Thymus (tissue), 11 donors: ENCODE data around the gene SMPD3. TPM values are rescaled to one million over a fixed set of nuclear protein-coding genes. Genes with fewer than 3 reads are reported as not detected.

ENCODE experiments used
- DNase-seq, 9 donors: peaks; one replicate each; pipeline ENCODE4 v3.0.0-alpha.2; 2013; ENCODE audit warnings: low spot score in 9 of 9, low read depth in 6 of 9, missing footprints in 1 of 9
- H3K27ac ChIP-seq, 2 donors: one replicate each; pipeline ENCODE4 v1.5.1; 2013; ENCODE audit warnings: control low read depth in 1 of 2, low read depth in 1 of 2, low read length in 1 of 2, mild to moderate bottlenecking in 1 of 2, moderate library complexity in 1 of 2
- H3K27me3 ChIP-seq, 2 donors: one replicate each; pipeline ENCODE4 v1.5.1; 2013; ENCODE audit warnings: low read length in 1 of 2; ENCODE audit not compliant: control insufficient read depth in 2 of 2, insufficient read depth in 1 of 2
- H3K36me3 ChIP-seq, 2 donors: one replicate each; pipeline ENCODE4 v1.5.1; 2013; ENCODE audit warnings: low read length in 1 of 2, mild to moderate bottlenecking in 1 of 2, moderate library complexity in 1 of 2; ENCODE audit not compliant: control insufficient read depth in 2 of 2, insufficient read depth in 2 of 2
- H3K4me1 ChIP-seq, 2 donors: one replicate each; pipeline ENCODE4 v1.5.1; 2013; ENCODE audit warnings: low read length in 2 of 2; ENCODE audit not compliant: control insufficient read depth in 2 of 2, insufficient read depth in 2 of 2
- H3K4me3 ChIP-seq, 2 donors: one replicate each; pipeline ENCODE4 v1.5.1; 2013; ENCODE audit warnings: low read length in 2 of 2, control low read depth in 1 of 2, mild to moderate bottlenecking in 1 of 2
- H3K9me3 ChIP-seq, 2 donors: one replicate each; pipeline ENCODE4 v1.5.1; 2013; ENCODE audit warnings: low read length in 1 of 2, mild to moderate bottlenecking in 1 of 2; ENCODE audit not compliant: control insufficient read depth in 2 of 2, insufficient read depth in 1 of 2
- WGBS: extraction: QIAGEN DNeasy Blood & Tissue Kit; methylation state at CpG from one replicate; pipeline ENCODE4 v1.1.7; 2013; 5-methylcytosine and 5-hydroxymethylcytosine counted together
- polyA plus RNA-seq: library from polyadenylated mRNA; stranded (reverse); fragments of 200-250 nt; gene quantifications from one replicate; pipeline ENCODE4 v1.2.3, GENCODE V29; 2013
- total RNA-seq: library from RNA; stranded (reverse); fragments of 120-200 nt; gene quantifications from one replicate; pipeline ENCODE4 v1.2.4, GENCODE V29; 2013
- donor health status: healthy.

Gene SMPD3
- total and polyA plus RNA-seq, 2 donors: 21.8 to 120 TPM

- WGBS: 28% methylated on average over 13 of the region's 13 CpGs
- peak in 4 of 9 donors; percentile 51 to 70 (median 52) for DNase-seq
- H3K36me3 ChIP-seq: no peaks in the 10 kb centered on the region
- peak overlapping the region; percentile 9 to 14 for H3K27ac ChIP-seq
- H3K4me1 ChIP-seq: peaks cover 47 to 61% of the 10 kb centered on the region in 2 donors
- no peak overlapping the region for H3K4me3 ChIP-seq
- peaks cover 0 to 4% of the 10 kb centered on the region in 2 donors for H3K9me3 ChIP-seq
- no peaks in the 10 kb centered on the region for H3K27me3 ChIP-seq
Measured at GRCh38 chr16:68490829-68491575, 42.7 kb upstream of the SMPD3 start.

- H3K4me3 ChIP-seq: no peak overlapping the region
- H3K27ac ChIP-seq: no peak overlapping the region
- WGBS: 90% methylated on average over 1 of the region's 1 CpG
- DNase-seq: no peak
- H3K9me3 ChIP-seq: peaks cover 0 to 4% of the 10 kb centered on the region in 2 donors
- H3K27me3 ChIP-seq: no peaks in the 10 kb centered on the region
- H3K4me1 ChIP-seq: peaks cover 47 to 61% of the 10 kb centered on the region in 2 donors
- H3K36me3 ChIP-seq: no peaks in the 10 kb centered on the region
Measured at GRCh38 chr16:68490358-68490757, 42.0 kb upstream of the SMPD3 start.

GRCh38 chr16:68488554-68488953, 40.2 kb upstream of the SMPD3 start:
- no peaks in the 10 kb centered on the region for H3K27me3 ChIP-seq
- no peak overlapping the region for H3K27ac ChIP-seq
- DNase-seq: no peak
- peaks cover 43 to 57% of the 10 kb centered on the region in 2 donors for H3K4me1 ChIP-seq
- WGBS: 38% methylated on average over 2 of the region's 2 CpGs
- H3K9me3 ChIP-seq: no peaks in the 10 kb centered on the region
- no peaks in the 10 kb centered on the region for H3K36me3 ChIP-seq
- H3K4me3 ChIP-seq: no peak overlapping the region

GRCh38 chr16:68487669-68488068, 39.4 kb upstream of the SMPD3 start:
- Histone ChIP-seq H3K27me3 (no peaks in the 10 kb centered on the region), H3K27ac (no peak overlapping the region), H3K4me1 (peaks cover 36 to 48% of the 10 kb centered on the region in 2 donors), H3K9me3 (no peaks in the 10 kb centered on the region), H3K36me3 (no peaks in the 10 kb centered on the region), H3K4me3 (no peak overlapping the region)
- 84% methylated on average over 6 of the region's 6 CpGs for WGBS
- DNase-seq: no peak

GRCh38 chr16:68487203-68487514, 38.9 kb upstream of the SMPD3 start:
- Histone ChIP-seq H3K27me3 (no peaks in the 10 kb centered on the region), H3K9me3 (no peaks in the 10 kb centered on the region), H3K4me1 (peaks cover 31 to 43% of the 10 kb centered on the region in 2 donors), H3K4me3 (no peak overlapping the region), H3K27ac (peak overlapping the region in 1 of 2 donors; percentile 10), H3K36me3 (no peaks in the 10 kb centered on the region)
- 68% methylated on average over 4 of the region's 4 CpGs for WGBS
- DNase-seq: no peak

- peak overlapping the region in 1 of 2 donors; percentile 10 for H3K27ac ChIP-seq
- H3K9me3 ChIP-seq: no peaks in the 10 kb centered on the region
- DNase-seq: peak in 1 of 9 donors; percentile 51
- H3K4me3 ChIP-seq: no peak overlapping the region
- peaks cover 26 to 38% of the 10 kb centered on the region in 2 donors for H3K4me1 ChIP-seq
- no peaks in the 10 kb centered on the region for H3K36me3 ChIP-seq
- 89% methylated on average over 4 of the region's 4 CpGs for WGBS
- H3K27me3 ChIP-seq: no peaks in the 10 kb centered on the region
Measured at GRCh38 chr16:68486502-68487202, 38.3 kb upstream of the SMPD3 start.

- H3K4me3 ChIP-seq: no peak overlapping the region
- H3K36me3 ChIP-seq: no peaks in the 10 kb centered on the region
- H3K27me3 ChIP-seq: no peaks in the 10 kb centered on the region
- H3K9me3 ChIP-seq: no peaks in the 10 kb centered on the region
- H3K27ac ChIP-seq: no peak overlapping the region
- DNase-seq: no peak
- peaks cover 2 to 19% of the 10 kb centered on the region in 2 donors for H3K4me1 ChIP-seq
- 95% methylated on average over 5 of the region's 5 CpGs for WGBS
Measured at GRCh38 chr16:68481636-68482035, 33.3 kb upstream of the SMPD3 start.

- no peak overlapping the region for H3K27ac ChIP-seq
- no peak overlapping the region for H3K4me3 ChIP-seq
- H3K36me3 ChIP-seq: no peaks in the 10 kb centered on the region
- no peak for DNase-seq
- no peaks in the 10 kb centered on the region for H3K27me3 ChIP-seq
- WGBS: 96% methylated on average over 6 of the region's 6 CpGs
- H3K4me1 ChIP-seq: peaks cover 0 to 17% of the 10 kb centered on the region in 2 donors
- H3K9me3 ChIP-seq: no peaks in the 10 kb centered on the region
Measured at GRCh38 chr16:68480084-68480995, 32.0 kb upstream of the SMPD3 start.
